Endothelial cell of umbilical vein (primary cell): ENCODE measurements around the gene MORC4. TPM values are rescaled to one million over a fixed set of nuclear protein-coding genes. Genes with fewer than 3 reads are reported as not detected.
A peak's percentile ranks its signal among the peaks of the same experiment; 100 is the strongest.

ENCODE experiments used
- BruUV-seq: library from RNA; stranded (reverse); fragments of 400-500 nt; replicated peaks from 2 replicates; lab custom pipeline; 2021; lab: Mats Ljungman, UMichigan
- CTCF ChIA-PET: fragments of 300-600, 350-600 bp; sonication (Branson Sonifier 250); formaldehyde crosslinking; loops from one replicate; lab custom pipeline; 2021; ENCODE audit warnings: antibody characterized with exemption, inconsistent platforms; lab: Charles Lee
- POLR2A ChIA-PET: fragments of 300-600, 350-600 bp; sonication (Branson Sonifier 250); formaldehyde crosslinking; loops from one replicate; lab custom pipeline; 2021; ENCODE audit warnings: antibody characterized with exemption, inconsistent platforms; lab: Charles Lee
- DNase-seq: peaks from one replicate; pipeline ENCODE4 v3.0.0-alpha.2; 2011; ENCODE audit warnings: low read depth, low spot score
- FAIRE-seq: peaks from 2 replicates; lab custom pipeline; 2011; peaks lifted over from hg19 to GRCh38; lab: Jason Lieb, UNC
- H2AFZ ChIP-seq: 2 replicates; pipeline ENCODE4 v1.6.0; 2012; ENCODE audit warnings: low read depth, low read length, control low read depth, inconsistent platforms
- H3K27ac ChIP-seq: 2 replicates; pipeline ENCODE4 v1.5.1; 2011; ENCODE audit warnings: low read depth, mild to moderate bottlenecking, control low read depth, low read length, moderate library complexity; ENCODE audit not compliant: insufficient read depth
- H3K27me3 ChIP-seq, 2 experiments: 2 replicates each; pipeline versions ENCODE4 v1.6.0 to v1.6.1; 2011; ENCODE audit warnings: low read length in 2 of 2, mixed read lengths in 1 of 2; ENCODE audit not compliant: control insufficient read depth in 2 of 2, insufficient read depth in 2 of 2
- H3K36me3 ChIP-seq, 2 experiments: 2 replicates in 1 of 2; 3 replicates in 1 of 2; pipeline ENCODE4 v1.5.1; 2011; ENCODE audit warnings: low read length in 2 of 2, mild to moderate bottlenecking in 1 of 2, moderate library complexity in 1 of 2; ENCODE audit not compliant: control insufficient read depth in 2 of 2, insufficient read depth in 2 of 2; ENCODE audit errors: extremely low read depth in 1 of 2
- H3K4me1 ChIP-seq: 3 replicates; pipeline ENCODE4 v1.5.1; 2011; ENCODE audit warnings: mild to moderate bottlenecking, low read length; ENCODE audit not compliant: control insufficient read depth, insufficient read depth; ENCODE audit errors: extremely low read depth
- H3K4me2 ChIP-seq: 2 replicates; pipeline ENCODE4 v1.6.1; 2011; ENCODE audit warnings: low read length, control low read depth, mixed read lengths; ENCODE audit not compliant: insufficient read depth
- H3K4me3 ChIP-seq, 3 experiments: fragments of 200-600 bp in 1 of 3; sonication (generic), shearing (Covaris generic) in 1 of 3; replicated peaks in 1 of 3; 2 replicates each; pipeline ENCODE4 v1.5.1; 2011 to 2016; ENCODE audit warnings: control low read depth in 3 of 3, low read length in 3 of 3, mild to moderate bottlenecking in 2 of 3, inconsistent platforms in 1 of 3, low read depth in 1 of 3, moderate library complexity in 1 of 3; ENCODE audit not compliant: insufficient read depth in 1 of 3
- H3K79me2 ChIP-seq: 2 replicates; pipeline ENCODE4 v1.6.0; 2012; ENCODE audit warnings: low read length, inconsistent platforms; ENCODE audit not compliant: control insufficient read depth, insufficient read depth
- H3K9ac ChIP-seq: replicated peaks from 2 replicates; pipeline ENCODE3; 2011; ENCODE audit warnings: low read length, control low read depth; ENCODE audit not compliant: insufficient read depth; ENCODE audit errors: extremely low read depth
- H3K9me1 ChIP-seq: replicated peaks from 3 replicates; pipeline ENCODE4 v1.6.0; 2011; ENCODE audit warnings: mild to moderate bottlenecking, low read length; ENCODE audit not compliant: control insufficient read depth, insufficient read depth; ENCODE audit errors: extremely low read depth
- H3K9me3 ChIP-seq: replicated peaks from 2 replicates; pipeline ENCODE4 v1.5.1; 2012; ENCODE audit warnings: low read length, inconsistent platforms; ENCODE audit not compliant: control insufficient read depth, insufficient read depth
- H4K20me1 ChIP-seq: replicated peaks from 2 replicates; pipeline ENCODE3; 2011; ENCODE audit warnings: mild to moderate bottlenecking, low read length; ENCODE audit not compliant: control insufficient read depth, insufficient read depth; ENCODE audit errors: extremely low read depth
- CTCF ChIP-seq, 2 donors: IDR thresholded peaks; 1 replicate in 1 of 2; 2 replicates in 1 of 2; pipeline ENCODE4 v1.5.1; 2011; ENCODE audit warnings: low read length in 2 of 2, mild to moderate bottlenecking in 2 of 2, moderate library complexity in 2 of 2, control low read depth in 1 of 2, inconsistent platforms in 1 of 2, low read depth in 1 of 2; ENCODE audit not compliant: insufficient read depth in 1 of 2; ENCODE audit errors: extremely low read depth in 1 of 2
- GATA2 ChIP-seq: IDR thresholded peaks from 2 replicates; pipeline ENCODE4 v1.7.0; 2011; ENCODE audit warnings: low read depth, mild to moderate bottlenecking, moderate library complexity, mixed read lengths, low read length; ENCODE audit not compliant: insufficient read length, insufficient read depth
- JUN ChIP-seq: IDR thresholded peaks from 2 replicates; pipeline ENCODE4 v1.6.1; 2011; ENCODE audit warnings: borderline replicate concordance, low read depth; ENCODE audit not compliant: insufficient read length, insufficient read depth
- MAX ChIP-seq: IDR thresholded peaks from 2 replicates; pipeline ENCODE4 v1.6.1; 2011; ENCODE audit not compliant: insufficient read depth, insufficient read length
- MYC ChIP-seq: IDR thresholded peaks from one replicate; pipeline ENCODE4 v1.6.1; 2011; ENCODE audit warnings: mild to moderate bottlenecking, low read depth, low read length
- dilution Hi-C: fragments of 300-500 bp; cut with MboI; formaldehyde crosslinking; loops from one replicate; pipeline ENCODE4 v1.15.0; 2019; ENCODE audit warnings: low sequenced_read_pairs; ENCODE audit not compliant: extremely low pct_ligation_motif_present
- intact Hi-C: fragments of 100-400 bp; cut with micrococcal nuclease; formaldehyde crosslinking; loops from one replicate; pipeline ENCODE4 v1.10.0; 2022
- polyA plus RNA-seq, 4 experiments: library from polyadenylated mRNA; depleted of rRNA in 3 of 4; stranded (reverse) in 3 of 4; unstranded in 1 of 4; fragments of >200 nt; gene quantifications; 2 replicates each; pipeline versions ENCODE4 v1.2.1 to v1.2.3, GENCODE V29; 2011 to 2012; ENCODE audit warnings: missing spikeins in 1 of 4
- total RNA-seq: library from RNA; stranded (reverse); gene quantifications from 2 replicates; pipeline ENCODE4 v1.2.3, GENCODE V29; 2021

The MORC4 gene
- total and polyA plus RNA-seq, 2 donors (not counting 3 experiments of a cell fraction or from before 2014, with no cell fraction given), result 4.3 to 12.0 TPM

GRCh38 chrX:106999002-106999975 is 723 bp downstream of the MORC4 start:
- H3K9ac ChIP-seq, result peak overlapping the region; percentile 3
- H3K79me2 ChIP-seq, result no peaks in the 10 kb centered on the region
- no peaks in the 10 kb centered on the region for H3K4me1 ChIP-seq
- peak overlapping the region; percentile 23 to 69 (median 53) for H3K4me3 ChIP-seq
- CTCF ChIA-PET, result interaction anchor here (0.7 to 1.5 kb wide), 9 partner anchors 14 to 543 kb away, joined by 3 to 4 read pairs (median 3); no protein-coding TSS in a partner anchor
- BruUV-seq, result no TSS peak
- H3K4me2 ChIP-seq, result peak overlapping the region; percentile 18
- dilution Hi-C loops, result no loop called here
- DNase-seq, result peak; percentile 54
- peak; percentile 78 for FAIRE-seq
- H2AFZ ChIP-seq, result peak overlapping the region; percentile 68
- POLR2A ChIA-PET, result no interaction called here
- no peaks in the 10 kb centered on the region for H3K9me1 ChIP-seq
- TF ChIP-seq MYC (no peak), GATA2 (no peak), MAX (no peak), CTCF (IDR thresholded peaks at IDR 0.05; ENCODE audit: extremely low read depth in 1 of 2, insufficient read depth in 1 of 2, low read depth in 1 of 2, low read length in 2 of 2) (peak; percentile 16 to 38), JUN (no peak)
- H3K36me3 ChIP-seq, result no peaks in the 10 kb centered on the region
- no peak overlapping the region for H3K27ac ChIP-seq
- no peaks in the 10 kb centered on the region for H4K20me1 ChIP-seq
- H3K9me3 ChIP-seq, result no peaks in the 10 kb centered on the region
- intact Hi-C loops, result loop anchor here (1.0 kb wide), 1 partner anchor 778 kb away; the partner anchor contains the start of gene NCBP2L
- H3K27me3 ChIP-seq, result no peaks in the 10 kb centered on the region
